Mammary epithelial cell (primary cell): ENCODE data around the gene DIP2A.

Source experiments
- EZH2 ChIP-seq: IDR thresholded peaks from 2 replicates; pipeline ENCODE4 v1.6.1; 2012; ENCODE audit warnings: low read length, inconsistent platforms, borderline replicate concordance
- TF ChIP-seq, protein P1 (sequence below), 2 donors: IDR thresholded peaks in 1 of 2; conservative IDR thresholded peaks in 1 of 2; 2 replicates each; pipeline ENCODE4 v1.5.1; 2011 to 2012; ENCODE audit warnings: inconsistent platforms in 2 of 2, low read length in 2 of 2, mild to moderate bottlenecking in 2 of 2, control low read depth in 1 of 2, low read depth in 1 of 2; ENCODE audit not compliant: insufficient read depth in 1 of 2; ENCODE audit errors: extremely low read depth in 1 of 2

DNA sequence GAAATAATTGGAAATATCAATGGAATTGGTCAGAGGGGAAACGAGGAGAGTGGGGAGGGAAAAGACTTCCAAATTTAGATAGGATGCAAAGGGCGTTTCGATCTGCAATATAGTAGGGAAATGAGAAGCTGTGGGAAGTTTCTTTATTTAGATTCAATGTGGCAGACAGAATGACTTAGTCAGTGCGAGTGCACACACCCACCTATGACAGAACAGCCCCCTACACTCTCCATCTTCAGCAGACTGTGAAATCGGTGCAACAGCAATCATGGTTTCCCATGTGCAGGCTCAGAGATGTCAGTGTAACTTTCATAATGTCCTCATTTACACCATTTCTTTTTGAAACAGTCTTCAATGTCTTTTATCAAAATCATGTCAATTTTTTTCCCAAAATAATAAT, 46.0 kb downstream of the DIP2A start:
- TF ChIP-seq, protein P1, sequence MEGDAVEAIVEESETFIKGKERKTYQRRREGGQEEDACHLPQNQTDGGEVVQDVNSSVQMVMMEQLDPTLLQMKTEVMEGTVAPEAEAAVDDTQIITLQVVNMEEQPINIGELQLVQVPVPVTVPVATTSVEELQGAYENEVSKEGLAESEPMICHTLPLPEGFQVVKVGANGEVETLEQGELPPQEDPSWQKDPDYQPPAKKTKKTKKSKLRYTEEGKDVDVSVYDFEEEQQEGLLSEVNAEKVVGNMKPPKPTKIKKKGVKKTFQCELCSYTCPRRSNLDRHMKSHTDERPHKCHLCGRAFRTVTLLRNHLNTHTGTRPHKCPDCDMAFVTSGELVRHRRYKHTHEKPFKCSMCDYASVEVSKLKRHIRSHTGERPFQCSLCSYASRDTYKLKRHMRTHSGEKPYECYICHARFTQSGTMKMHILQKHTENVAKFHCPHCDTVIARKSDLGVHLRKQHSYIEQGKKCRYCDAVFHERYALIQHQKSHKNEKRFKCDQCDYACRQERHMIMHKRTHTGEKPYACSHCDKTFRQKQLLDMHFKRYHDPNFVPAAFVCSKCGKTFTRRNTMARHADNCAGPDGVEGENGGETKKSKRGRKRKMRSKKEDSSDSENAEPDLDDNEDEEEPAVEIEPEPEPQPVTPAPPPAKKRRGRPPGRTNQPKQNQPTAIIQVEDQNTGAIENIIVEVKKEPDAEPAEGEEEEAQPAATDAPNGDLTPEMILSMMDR (conservative IDR thresholded peaks at IDR 0.05 in 1 of 2, IDR thresholded peaks at IDR 0.05 in 1 of 2; ENCODE audit: extremely low read depth in 1 of 2, insufficient read depth in 1 of 2, low read depth in 1 of 2, low read length in 2 of 2), result no peak
- TF ChIP-seq EZH2, result no peak
